Breast epithelium (tissue), 3 donors: ENCODE data around the gene SNX20.

Source experiments
- POLR2A ChIP-seq: fragments of 450-650 bp; IDR thresholded peaks from one replicate; pipeline ENCODE4 v1.6.1; 2016; ENCODE audit warnings: antibody characterized with exemption, mild to moderate bottlenecking, moderate library complexity
- POLR2AphosphoS5 ChIP-seq, 3 donors: sonication (generic); formaldehyde crosslinking; IDR thresholded peaks; one replicate each; pipeline ENCODE4 v1.6.1; 2017; ENCODE audit warnings: antibody characterized with exemption in 3 of 3
- TF ChIP-seq, protein P1 (sequence below), 3 donors: fragments of 450-650 bp; IDR thresholded peaks; one replicate each; pipeline ENCODE4 v1.5.1; 2016 to 2017; ENCODE audit warnings: antibody characterized with exemption in 3 of 3, mild to moderate bottlenecking in 3 of 3, moderate library complexity in 3 of 3

- TF ChIP-seq, protein P1, sequence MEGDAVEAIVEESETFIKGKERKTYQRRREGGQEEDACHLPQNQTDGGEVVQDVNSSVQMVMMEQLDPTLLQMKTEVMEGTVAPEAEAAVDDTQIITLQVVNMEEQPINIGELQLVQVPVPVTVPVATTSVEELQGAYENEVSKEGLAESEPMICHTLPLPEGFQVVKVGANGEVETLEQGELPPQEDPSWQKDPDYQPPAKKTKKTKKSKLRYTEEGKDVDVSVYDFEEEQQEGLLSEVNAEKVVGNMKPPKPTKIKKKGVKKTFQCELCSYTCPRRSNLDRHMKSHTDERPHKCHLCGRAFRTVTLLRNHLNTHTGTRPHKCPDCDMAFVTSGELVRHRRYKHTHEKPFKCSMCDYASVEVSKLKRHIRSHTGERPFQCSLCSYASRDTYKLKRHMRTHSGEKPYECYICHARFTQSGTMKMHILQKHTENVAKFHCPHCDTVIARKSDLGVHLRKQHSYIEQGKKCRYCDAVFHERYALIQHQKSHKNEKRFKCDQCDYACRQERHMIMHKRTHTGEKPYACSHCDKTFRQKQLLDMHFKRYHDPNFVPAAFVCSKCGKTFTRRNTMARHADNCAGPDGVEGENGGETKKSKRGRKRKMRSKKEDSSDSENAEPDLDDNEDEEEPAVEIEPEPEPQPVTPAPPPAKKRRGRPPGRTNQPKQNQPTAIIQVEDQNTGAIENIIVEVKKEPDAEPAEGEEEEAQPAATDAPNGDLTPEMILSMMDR (IDR thresholded peaks at IDR 0.05): no peak
- no peak for TF ChIP-seq POLR2AphosphoS5 (IDR thresholded peaks at IDR 0.05)
- no peak for TF ChIP-seq POLR2A
These were observed 1.2 kb downstream of the SNX20 start for GRCh38 chr16:50679676-50680555.
